ENCODE measurements around the gene LAMA5. TPM values are rescaled to one million over a fixed set of nuclear protein-coding genes. Genes with fewer than 3 reads are reported as not detected.

Gene LAMA5
- total and polyA plus RNA-seq, 2 donors (not counting 1 experiment from before 2014, with no cell fraction given): 52.9 to 83.5 TPM

DNA sequence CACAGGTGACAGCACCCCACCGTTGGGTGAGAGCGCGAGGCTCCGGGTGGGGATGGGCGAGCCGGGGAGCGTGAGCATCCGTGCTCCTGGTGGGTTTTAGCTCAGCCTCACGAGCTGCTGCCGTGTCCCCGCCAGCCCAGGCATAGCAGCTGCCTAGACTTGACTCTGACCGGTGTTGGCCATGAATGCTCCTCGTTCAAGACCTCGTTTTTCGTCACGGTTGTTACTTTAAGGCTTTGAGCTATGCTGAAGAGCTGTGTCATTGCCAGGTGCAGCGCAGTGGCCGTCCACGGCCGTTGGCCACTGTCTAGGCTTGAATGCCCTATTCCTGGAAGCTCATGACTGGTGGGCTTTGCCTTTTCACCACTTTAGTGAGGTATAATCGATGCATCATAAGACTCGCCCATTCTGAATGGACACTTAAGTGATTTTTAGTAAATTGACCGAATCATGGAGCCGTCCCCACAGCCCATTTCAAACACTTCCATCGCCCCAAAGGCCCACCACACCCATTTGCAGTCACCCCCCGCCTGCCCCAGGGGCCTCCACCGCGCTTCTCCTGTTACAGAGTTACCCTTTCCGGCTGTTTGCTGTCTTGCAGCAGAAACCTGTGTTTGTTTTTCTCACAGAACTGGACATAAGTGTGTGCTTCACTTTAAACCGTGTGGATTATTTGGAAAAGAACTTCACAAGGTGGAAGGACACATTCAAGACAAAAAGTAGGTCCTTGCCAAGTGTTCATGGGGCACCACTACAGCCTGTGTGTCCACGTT is 85.8 kb downstream of the LAMA5 start:
- no peak for DNase-seq
- Histone ChIP-seq H3K4me1 (ENCODE audit: control insufficient read depth in 2 of 2, insufficient read depth in 2 of 2, low read length in 2 of 2) (no peaks in the 10 kb centered on the region), H3K9ac (ENCODE audit: low read length) (no peak overlapping the region), H3K27me3 (replicated peaks in 1 of 4; ENCODE audit: control extremely low read depth in 1 of 4, control insufficient read depth in 3 of 4, insufficient read depth in 4 of 4, low read length in 3 of 4) (no peaks in the 10 kb centered on the region), H3K4me3 (ENCODE audit: control extremely low read depth in 1 of 5, extremely low read depth in 1 of 5, insufficient read depth in 1 of 5, low read depth in 2 of 5, low read length in 4 of 5) (no peak overlapping the region), H4K20me1 (ENCODE audit: control insufficient read depth, insufficient read depth, low read length, poor library complexity, severe bottlenecking) (peaks cover 6% of the 10 kb centered on the region), H3K27ac (ENCODE audit: low read length in 2 of 2) (no peak overlapping the region), H3K4me2 (replicated peaks; ENCODE audit: low read depth, low read length, poor library complexity, severe bottlenecking) (no peak overlapping the region), H2AFZ (ENCODE audit: insufficient read depth, low read depth, low read length, poor library complexity, severe bottlenecking) (no peak overlapping the region), H3K9me3 (ENCODE audit: control extremely low read depth in 1 of 3, control insufficient read depth in 2 of 3, insufficient read depth in 1 of 3, low read length in 2 of 3) (no peaks in the 10 kb centered on the region), H3K36me3 (replicated peaks in 1 of 2; ENCODE audit: control extremely low read depth in 1 of 2, control insufficient read depth in 1 of 2, extremely low read depth in 1 of 2, insufficient read depth in 2 of 2, low read length in 1 of 2) (peaks cover 0 to 71% of the 10 kb centered on the region in 2 experiments), H3K79me2 (ENCODE audit: control insufficient read depth, insufficient read depth, low read length) (peaks cover 4% of the 10 kb centered on the region)
- no peak for TF ChIP-seq CTCF (IDR thresholded peaks at IDR 0.05)
- TF ChIP-seq EZH2 (IDR thresholded peaks at IDR 0.05; ENCODE audit: borderline replicate concordance, insufficient read depth, low read depth, low read length, poor library complexity, severe bottlenecking): no peak
- WGBS (ENCODE audit: insufficient coverage): 97% methylated on average over 31 of the region's 31 CpGs
- no peaks in the 10 kb centered on the region for H3K4me1 Mint-ChIP-seq
- intact Hi-C loops (cut with micrococcal nuclease): no loop called here
- POLR2A ChIA-PET: no interaction called here
- H3K27ac Mint-ChIP-seq: no peak overlapping the region
- CTCF ChIA-PET: no interaction called here
- H3K27me3 Mint-ChIP-seq: no peaks in the 10 kb centered on the region
- H3K4me3 Mint-ChIP-seq: no peak overlapping the region
- H3K9me3 Mint-ChIP-seq (ENCODE audit: insufficient read depth): no peaks in the 10 kb centered on the region
- no peak for ATAC-seq (ENCODE audit: low read depth)

DNA sequence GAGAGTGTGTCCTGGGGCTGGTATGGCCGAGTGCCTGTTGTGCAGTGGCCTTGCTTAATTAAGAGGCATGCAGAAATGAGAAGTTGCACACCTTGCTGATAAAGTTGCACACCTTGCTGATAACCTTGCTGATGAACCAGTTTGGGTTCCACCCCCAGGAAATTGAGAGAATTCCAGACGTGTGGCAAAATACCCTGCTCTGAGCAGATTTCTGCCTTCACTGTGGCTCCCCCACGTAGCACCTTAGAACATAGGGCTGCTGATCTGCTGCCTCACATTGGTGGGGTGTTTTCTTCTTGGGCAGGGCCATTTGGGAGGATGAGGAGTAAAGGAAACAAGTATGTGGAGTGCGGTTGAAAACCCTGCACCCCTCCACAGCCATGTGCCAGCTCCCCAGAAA is 86.8 kb downstream of the LAMA5 start:
- ChIA-PET POLR2A (no interaction called here), CTCF (no interaction called here)
- no peaks in the 10 kb centered on the region for H3K27me3 Mint-ChIP-seq
- Histone ChIP-seq H3K36me3 (replicated peaks in 1 of 2; ENCODE audit: control extremely low read depth in 1 of 2, control insufficient read depth in 1 of 2, extremely low read depth in 1 of 2, insufficient read depth in 2 of 2, low read length in 1 of 2) (peaks cover 2 to 61% of the 10 kb centered on the region in 2 experiments), H3K4me2 (replicated peaks; ENCODE audit: low read depth, low read length, poor library complexity, severe bottlenecking) (no peak overlapping the region), H3K27ac (ENCODE audit: low read length in 2 of 2) (no peak overlapping the region), H3K79me2 (ENCODE audit: control insufficient read depth, insufficient read depth, low read length) (peaks cover 7% of the 10 kb centered on the region), H4K20me1 (ENCODE audit: control insufficient read depth, insufficient read depth, low read length, poor library complexity, severe bottlenecking) (peaks cover 6% of the 10 kb centered on the region), H3K4me1 (ENCODE audit: control insufficient read depth in 2 of 2, insufficient read depth in 2 of 2, low read length in 2 of 2) (peaks cover 3 to 5% of the 10 kb centered on the region in 2 donors), H3K27me3 (replicated peaks in 1 of 4; ENCODE audit: control extremely low read depth in 1 of 4, control insufficient read depth in 3 of 4, insufficient read depth in 4 of 4, low read length in 3 of 4) (no peaks in the 10 kb centered on the region), H3K9me3 (ENCODE audit: control extremely low read depth in 1 of 3, control insufficient read depth in 2 of 3, insufficient read depth in 1 of 3, low read length in 2 of 3) (no peaks in the 10 kb centered on the region), H3K9ac (ENCODE audit: low read length) (no peak overlapping the region), H3K4me3 (ENCODE audit: control extremely low read depth in 1 of 5, extremely low read depth in 1 of 5, insufficient read depth in 1 of 5, low read depth in 2 of 5, low read length in 4 of 5) (no peak overlapping the region), H2AFZ (ENCODE audit: insufficient read depth, low read depth, low read length, poor library complexity, severe bottlenecking) (no peak overlapping the region)
- H3K27ac Mint-ChIP-seq: no peak overlapping the region
- TF ChIP-seq EZH2 (IDR thresholded peaks at IDR 0.05; ENCODE audit: borderline replicate concordance, insufficient read depth, low read depth, low read length, poor library complexity, severe bottlenecking) (no peak), CTCF (IDR thresholded peaks at IDR 0.05) (no peak)
- intact Hi-C loops (cut with micrococcal nuclease): no loop called here
- peaks cover 3% of the 10 kb centered on the region for H3K4me1 Mint-ChIP-seq
- WGBS (ENCODE audit: insufficient coverage): 100% methylated on average over 3 of the region's 4 CpGs
- DNase-seq: no peak
- ATAC-seq (ENCODE audit: low read depth): no peak
- no peak overlapping the region for H3K4me3 Mint-ChIP-seq
- no peaks in the 10 kb centered on the region for H3K9me3 Mint-ChIP-seq (ENCODE audit: insufficient read depth)

Data from B cell (primary cell).